ENCODE data around the gene EPB41L4A.

DNA sequence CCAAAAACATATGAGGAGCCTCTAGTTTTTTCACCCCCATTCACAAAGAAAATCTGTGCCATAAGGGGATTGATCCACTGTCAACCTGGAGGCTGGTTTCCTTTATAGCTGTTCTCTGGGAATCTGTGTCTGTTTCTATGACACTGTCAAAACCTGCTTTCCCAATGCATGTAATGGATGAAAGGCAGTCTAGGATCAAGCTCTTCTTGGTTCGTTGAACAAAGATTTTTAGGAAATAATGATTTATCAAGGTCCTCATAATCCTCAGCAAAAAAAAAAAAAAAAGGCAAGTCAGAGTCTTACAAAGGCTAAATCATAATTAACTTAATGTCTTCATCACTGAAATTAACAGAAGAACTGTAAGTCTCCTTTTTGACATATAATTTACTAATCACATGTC, 16.0 kb downstream of the EPB41L4A start:
- TF ChIP-seq EZH2 (optimal IDR thresholded peaks at IDR 0.05; ENCODE audit: low read depth, low read length) (no peak), CTCF (IDR thresholded peaks at IDR 0.05; ENCODE audit: low read length) (no peak)
